Gastroesophageal sphincter (tissue), 3 donors: ENCODE data around the gene MAP3K1.

Source experiments
- POLR2A ChIP-seq, 2 donors: fragments of 450-650 bp; IDR thresholded peaks; one replicate each; pipeline ENCODE4 v1.6.1; 2017; ENCODE audit warnings: antibody characterized with exemption in 2 of 2, mild to moderate bottlenecking in 2 of 2, moderate library complexity in 1 of 2
- TF ChIP-seq, protein P1 (sequence below), 4 experiments: fragments of 200-600 bp in 2 of 4; fragments of 450-650 bp in 2 of 4; sonication (generic) in 1 of 4; IDR thresholded peaks; one replicate each; pipeline ENCODE4 v1.5.1; 2017 to 2019; ENCODE audit warnings: antibody characterized with exemption in 4 of 4, mild to moderate bottlenecking in 2 of 4, moderate library complexity in 2 of 4

DNA sequence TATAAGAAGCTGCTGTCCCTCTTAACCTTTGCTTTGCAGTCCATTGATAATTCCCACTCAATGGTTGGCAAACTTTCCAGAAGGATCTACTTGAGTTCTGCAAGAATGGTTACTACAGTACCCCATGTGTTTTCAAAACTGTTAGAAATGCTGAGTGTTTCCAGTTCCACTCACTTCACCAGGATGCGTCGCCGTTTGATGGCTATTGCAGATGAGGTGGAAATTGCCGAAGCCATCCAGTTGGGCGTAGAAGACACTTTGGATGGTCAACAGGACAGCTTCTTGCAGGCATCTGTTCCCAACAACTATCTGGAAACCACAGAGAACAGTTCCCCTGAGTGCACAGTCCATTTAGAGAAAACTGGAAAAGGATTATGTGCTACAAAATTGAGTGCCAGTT, 66.2 kb downstream of the MAP3K1 start:
- no peak for TF ChIP-seq POLR2A (IDR thresholded peaks at IDR 0.05)
- TF ChIP-seq, protein P1, sequence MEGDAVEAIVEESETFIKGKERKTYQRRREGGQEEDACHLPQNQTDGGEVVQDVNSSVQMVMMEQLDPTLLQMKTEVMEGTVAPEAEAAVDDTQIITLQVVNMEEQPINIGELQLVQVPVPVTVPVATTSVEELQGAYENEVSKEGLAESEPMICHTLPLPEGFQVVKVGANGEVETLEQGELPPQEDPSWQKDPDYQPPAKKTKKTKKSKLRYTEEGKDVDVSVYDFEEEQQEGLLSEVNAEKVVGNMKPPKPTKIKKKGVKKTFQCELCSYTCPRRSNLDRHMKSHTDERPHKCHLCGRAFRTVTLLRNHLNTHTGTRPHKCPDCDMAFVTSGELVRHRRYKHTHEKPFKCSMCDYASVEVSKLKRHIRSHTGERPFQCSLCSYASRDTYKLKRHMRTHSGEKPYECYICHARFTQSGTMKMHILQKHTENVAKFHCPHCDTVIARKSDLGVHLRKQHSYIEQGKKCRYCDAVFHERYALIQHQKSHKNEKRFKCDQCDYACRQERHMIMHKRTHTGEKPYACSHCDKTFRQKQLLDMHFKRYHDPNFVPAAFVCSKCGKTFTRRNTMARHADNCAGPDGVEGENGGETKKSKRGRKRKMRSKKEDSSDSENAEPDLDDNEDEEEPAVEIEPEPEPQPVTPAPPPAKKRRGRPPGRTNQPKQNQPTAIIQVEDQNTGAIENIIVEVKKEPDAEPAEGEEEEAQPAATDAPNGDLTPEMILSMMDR (IDR thresholded peaks at IDR 0.05): no peak
